ENCODE results near the gene CPT1C. TPM values are rescaled to one million over a fixed set of nuclear protein-coding genes. Genes with fewer than 3 reads are reported as not detected.

The CPT1C gene
- total RNA-seq, 1 experiment from 2014 or later = 2.0 TPM

DNA sequence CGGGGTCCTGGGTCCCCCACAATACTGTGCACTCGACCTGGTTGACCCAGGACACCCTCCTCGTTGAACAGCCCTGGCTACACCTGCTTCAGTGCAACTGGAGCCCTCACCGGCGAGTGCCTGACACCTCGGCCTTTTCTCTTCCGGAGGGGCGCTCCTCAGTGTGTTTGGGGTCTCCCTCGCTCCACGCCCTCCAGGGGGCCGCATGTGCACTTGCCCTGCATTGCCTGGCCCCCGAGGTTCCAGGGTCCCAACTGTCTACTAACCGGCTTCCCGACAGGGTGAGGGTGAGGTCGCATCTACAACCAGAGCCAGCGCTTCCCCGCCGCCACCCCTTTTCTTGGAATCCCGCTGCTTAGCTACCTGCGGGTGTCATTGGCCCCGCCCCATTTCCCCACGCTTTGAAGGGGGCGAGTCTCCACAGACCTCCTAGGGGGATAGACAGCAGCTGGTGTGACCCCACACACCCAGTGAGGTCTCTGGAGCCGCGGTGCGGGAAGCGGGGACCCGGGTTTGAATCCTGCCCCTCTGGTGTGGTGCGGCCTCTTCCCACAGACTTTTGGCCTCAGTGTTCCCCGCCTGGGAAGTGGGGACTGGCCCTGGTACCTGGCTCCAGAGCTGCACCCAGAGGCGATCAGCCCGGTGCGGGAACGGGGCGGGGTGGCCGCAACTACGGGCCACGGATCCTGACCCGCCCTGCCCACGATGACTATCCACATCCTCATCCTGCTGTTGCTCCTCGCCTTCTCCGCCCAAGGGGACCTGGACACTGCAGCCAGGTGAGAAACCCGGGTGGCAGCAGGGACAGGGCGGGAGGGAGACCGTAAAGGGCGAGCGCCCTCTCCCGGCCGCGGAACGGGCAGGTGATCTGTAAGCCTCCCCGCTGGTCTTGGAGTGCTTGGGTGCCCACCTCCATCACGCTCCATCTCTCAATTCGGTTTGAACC, 1.5 kb upstream of the CPT1C start, which contains the start of gene ADM5:
ADM5 (plus strand) TSS at position 462 of the 946 bp plus-strand sequence; CDS start at position 706, 244 bp downstream.
- DNase-seq = no peak
- Histone ChIP-seq H3K27me3 (replicated peaks; ENCODE audit: control insufficient read depth, insufficient read depth, low read length) (no peaks in the 10 kb centered on the region), H3K4me3 (ENCODE audit: low read depth, low read length) (no peak within 1 kb of the TSS), H3K9me3 (no peaks in the 10 kb centered on the region), H3K4me1 (no peaks in the 10 kb centered on the region), H3K36me3 (ENCODE audit: control insufficient read depth, insufficient read depth, low read length) (peaks cover 3% of the 10 kb centered on the region; the same call in 1 of the 2 replicates)
- TF ChIP-seq, protein P1, sequence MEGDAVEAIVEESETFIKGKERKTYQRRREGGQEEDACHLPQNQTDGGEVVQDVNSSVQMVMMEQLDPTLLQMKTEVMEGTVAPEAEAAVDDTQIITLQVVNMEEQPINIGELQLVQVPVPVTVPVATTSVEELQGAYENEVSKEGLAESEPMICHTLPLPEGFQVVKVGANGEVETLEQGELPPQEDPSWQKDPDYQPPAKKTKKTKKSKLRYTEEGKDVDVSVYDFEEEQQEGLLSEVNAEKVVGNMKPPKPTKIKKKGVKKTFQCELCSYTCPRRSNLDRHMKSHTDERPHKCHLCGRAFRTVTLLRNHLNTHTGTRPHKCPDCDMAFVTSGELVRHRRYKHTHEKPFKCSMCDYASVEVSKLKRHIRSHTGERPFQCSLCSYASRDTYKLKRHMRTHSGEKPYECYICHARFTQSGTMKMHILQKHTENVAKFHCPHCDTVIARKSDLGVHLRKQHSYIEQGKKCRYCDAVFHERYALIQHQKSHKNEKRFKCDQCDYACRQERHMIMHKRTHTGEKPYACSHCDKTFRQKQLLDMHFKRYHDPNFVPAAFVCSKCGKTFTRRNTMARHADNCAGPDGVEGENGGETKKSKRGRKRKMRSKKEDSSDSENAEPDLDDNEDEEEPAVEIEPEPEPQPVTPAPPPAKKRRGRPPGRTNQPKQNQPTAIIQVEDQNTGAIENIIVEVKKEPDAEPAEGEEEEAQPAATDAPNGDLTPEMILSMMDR (IDR thresholded peaks at IDR 0.05; ENCODE audit: insufficient read depth in 1 of 2, low read depth in 1 of 2, low read length in 1 of 2, severe bottlenecking in 1 of 2, unreplicated experiment in 1 of 2) = no peak
- Mint-ChIP-seq H3K36me3 (ENCODE audit: insufficient read depth, unreplicated experiment) (peaks cover 85% of the 10 kb centered on the region), H3K9me3 (ENCODE audit: unreplicated experiment) (peaks cover 9% of the 10 kb centered on the region), H3K4me1 (ENCODE audit: low read depth, unreplicated experiment) (peaks cover 14% of the 10 kb centered on the region), H3K27me3 (ENCODE audit: insufficient read depth, unreplicated experiment) (no peaks in the 10 kb centered on the region), H3K27ac (ENCODE audit: unreplicated experiment) (peak within 1 kb of the TSS; percentile 67), H3K4me3 (ENCODE audit: unreplicated experiment) (peak within 1 kb of the TSS; percentile 58)
- ChIA-PET POLR2A (no interaction called here), CTCF (no interaction called here)
- BruUV-seq (replicated peaks) = no TSS peak
- intact Hi-C loops (cut with micrococcal nuclease; ENCODE audit: unreplicated experiment) = no loop called here

DNA sequence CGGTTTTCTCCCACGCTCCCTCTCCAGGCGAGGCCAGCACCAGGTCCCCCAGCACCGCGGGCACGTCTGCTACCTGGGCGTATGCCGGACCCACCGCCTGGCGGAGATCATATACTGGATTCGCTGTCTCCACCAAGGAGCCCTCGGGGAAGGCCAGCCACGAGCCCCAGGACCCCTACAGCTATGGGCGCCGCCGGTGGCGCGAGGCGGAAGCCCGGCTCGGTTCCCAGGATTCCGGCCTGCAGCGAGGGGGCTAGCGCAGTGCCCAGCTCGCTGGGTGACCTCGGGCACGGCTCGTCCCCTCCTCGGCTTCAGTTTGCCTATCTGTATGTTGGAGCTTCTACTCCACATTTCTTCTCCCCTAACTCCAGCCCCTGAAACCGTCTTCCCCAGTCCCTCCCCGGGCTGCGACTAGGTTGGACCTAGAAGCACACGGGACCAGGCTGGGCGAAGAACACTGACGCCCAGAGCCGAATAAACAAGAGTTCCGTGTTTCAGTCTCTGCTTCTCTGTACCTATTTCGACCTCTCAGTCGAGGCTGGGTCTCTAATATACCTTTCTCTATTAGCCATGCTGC, 749 bp upstream of the CPT1C start:
- Histone ChIP-seq H3K9me3 (0 out of 2 replicates have a peak, but pooled peaks cover 2% of the 10 kb centered on the region), H3K4me1 (no peaks in the 10 kb centered on the region), H3K4me3 (ENCODE audit: low read depth, low read length) (no peak overlapping the region), H3K36me3 (ENCODE audit: control insufficient read depth, insufficient read depth, low read length) (peaks cover 3% of the 10 kb centered on the region; the same call in 1 of the 2 replicates), H3K27me3 (replicated peaks; ENCODE audit: control insufficient read depth, insufficient read depth, low read length) (no peaks in the 10 kb centered on the region)
- no peaks in the 10 kb centered on the region for H3K27me3 Mint-ChIP-seq (ENCODE audit: insufficient read depth, unreplicated experiment)
- TF ChIP-seq, protein P1 (IDR thresholded peaks at IDR 0.05; ENCODE audit: insufficient read depth in 1 of 2, low read depth in 1 of 2, low read length in 1 of 2, severe bottlenecking in 1 of 2, unreplicated experiment in 1 of 2) = no peak
- no peak for DNase-seq
- H3K4me1 Mint-ChIP-seq (ENCODE audit: low read depth, unreplicated experiment) = peaks cover 14% of the 10 kb centered on the region
- CTCF ChIA-PET = no interaction called here
- intact Hi-C loops (cut with micrococcal nuclease; ENCODE audit: unreplicated experiment) = no loop called here
- POLR2A ChIA-PET = interaction anchor here (0.7 kb wide), 1 partner anchor 738 kb away, joined by 5 read pairs; no protein-coding TSS in a partner anchor
- H3K9me3 Mint-ChIP-seq (ENCODE audit: unreplicated experiment) = peaks cover 10% of the 10 kb centered on the region
- H3K4me3 Mint-ChIP-seq (ENCODE audit: unreplicated experiment) = peak overlapping the region; percentile 58
- peak overlapping the region; percentile 60 for H3K27ac Mint-ChIP-seq (ENCODE audit: unreplicated experiment)
- peaks cover 78% of the 10 kb centered on the region for H3K36me3 Mint-ChIP-seq (ENCODE audit: insufficient read depth, unreplicated experiment)
- no TSS peak for BruUV-seq (replicated peaks)
